ENCODE data around the gene ABHD2.

DNA sequence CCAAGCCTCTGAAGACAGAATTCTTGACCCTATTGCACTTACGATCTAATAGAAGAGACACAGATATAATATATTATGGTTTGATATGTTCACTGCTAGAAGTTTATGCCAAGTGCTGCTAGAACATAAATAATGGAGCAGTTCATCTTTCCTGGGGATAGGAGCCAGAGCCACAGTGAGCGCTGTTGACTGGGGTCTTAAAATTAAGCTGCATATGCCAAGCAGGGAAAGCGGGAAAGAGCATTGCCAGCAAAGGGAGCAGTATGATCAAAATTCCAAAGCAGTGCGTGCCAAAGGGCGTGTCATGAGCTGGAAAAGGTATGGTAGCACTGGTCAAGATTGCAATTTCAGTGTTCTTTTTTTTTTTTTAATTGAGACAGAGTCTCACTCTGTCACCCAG, 49.1 kb upstream of the ABHD2 start:
- TF ChIP-seq YY1 (tag by site-specific recombination; IDR thresholded peaks at IDR 0.05) (no peak), ZNF664 (tag by site-specific recombination; IDR thresholded peaks at IDR 0.05) (no peak), YY2 (tag by site-specific recombination; IDR thresholded peaks at IDR 0.05) (no peak), ZNF121 (tag by site-specific recombination; IDR thresholded peaks at IDR 0.05) (no peak)
- TF ChIP-seq, protein P1, sequence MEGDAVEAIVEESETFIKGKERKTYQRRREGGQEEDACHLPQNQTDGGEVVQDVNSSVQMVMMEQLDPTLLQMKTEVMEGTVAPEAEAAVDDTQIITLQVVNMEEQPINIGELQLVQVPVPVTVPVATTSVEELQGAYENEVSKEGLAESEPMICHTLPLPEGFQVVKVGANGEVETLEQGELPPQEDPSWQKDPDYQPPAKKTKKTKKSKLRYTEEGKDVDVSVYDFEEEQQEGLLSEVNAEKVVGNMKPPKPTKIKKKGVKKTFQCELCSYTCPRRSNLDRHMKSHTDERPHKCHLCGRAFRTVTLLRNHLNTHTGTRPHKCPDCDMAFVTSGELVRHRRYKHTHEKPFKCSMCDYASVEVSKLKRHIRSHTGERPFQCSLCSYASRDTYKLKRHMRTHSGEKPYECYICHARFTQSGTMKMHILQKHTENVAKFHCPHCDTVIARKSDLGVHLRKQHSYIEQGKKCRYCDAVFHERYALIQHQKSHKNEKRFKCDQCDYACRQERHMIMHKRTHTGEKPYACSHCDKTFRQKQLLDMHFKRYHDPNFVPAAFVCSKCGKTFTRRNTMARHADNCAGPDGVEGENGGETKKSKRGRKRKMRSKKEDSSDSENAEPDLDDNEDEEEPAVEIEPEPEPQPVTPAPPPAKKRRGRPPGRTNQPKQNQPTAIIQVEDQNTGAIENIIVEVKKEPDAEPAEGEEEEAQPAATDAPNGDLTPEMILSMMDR (tag by site-specific recombination; IDR thresholded peaks at IDR 0.05) = no peak
- TF ChIP-seq, protein P2, sequence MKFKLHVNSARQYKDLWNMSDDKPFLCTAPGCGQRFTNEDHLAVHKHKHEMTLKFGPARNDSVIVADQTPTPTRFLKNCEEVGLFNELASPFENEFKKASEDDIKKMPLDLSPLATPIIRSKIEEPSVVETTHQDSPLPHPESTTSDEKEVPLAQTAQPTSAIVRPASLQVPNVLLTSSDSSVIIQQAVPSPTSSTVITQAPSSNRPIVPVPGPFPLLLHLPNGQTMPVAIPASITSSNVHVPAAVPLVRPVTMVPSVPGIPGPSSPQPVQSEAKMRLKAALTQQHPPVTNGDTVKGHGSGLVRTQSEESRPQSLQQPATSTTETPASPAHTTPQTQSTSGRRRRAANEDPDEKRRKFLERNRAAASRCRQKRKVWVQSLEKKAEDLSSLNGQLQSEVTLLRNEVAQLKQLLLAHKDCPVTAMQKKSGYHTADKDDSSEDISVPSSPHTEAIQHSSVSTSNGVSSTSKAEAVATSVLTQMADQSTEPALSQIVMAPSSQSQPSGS (tag by site-specific recombination; IDR thresholded peaks at IDR 0.05; ENCODE audit: low read depth) = no peak

Measured in HEK293 (cell line).